LHCN-M2 (cell line): ENCODE data around the gene RPL13A. TPM values are rescaled to one million over a fixed set of nuclear protein-coding genes. Genes with fewer than 3 reads are reported as not detected.

Experiments
- DNase-seq: peaks from one replicate; pipeline ENCODE4 v3.0.0-alpha.2; 2012; ENCODE audit warnings: low read depth
- total RNA-seq: library from RNA; depleted of rRNA; stranded (reverse); fragments of >200 nt; gene quantifications from 2 replicates; pipeline ENCODE4 v1.2.3, GENCODE V29; 2014

Gene RPL13A
- total RNA-seq, 1 experiment from 2014 or later: 2,027 TPM

DNA sequence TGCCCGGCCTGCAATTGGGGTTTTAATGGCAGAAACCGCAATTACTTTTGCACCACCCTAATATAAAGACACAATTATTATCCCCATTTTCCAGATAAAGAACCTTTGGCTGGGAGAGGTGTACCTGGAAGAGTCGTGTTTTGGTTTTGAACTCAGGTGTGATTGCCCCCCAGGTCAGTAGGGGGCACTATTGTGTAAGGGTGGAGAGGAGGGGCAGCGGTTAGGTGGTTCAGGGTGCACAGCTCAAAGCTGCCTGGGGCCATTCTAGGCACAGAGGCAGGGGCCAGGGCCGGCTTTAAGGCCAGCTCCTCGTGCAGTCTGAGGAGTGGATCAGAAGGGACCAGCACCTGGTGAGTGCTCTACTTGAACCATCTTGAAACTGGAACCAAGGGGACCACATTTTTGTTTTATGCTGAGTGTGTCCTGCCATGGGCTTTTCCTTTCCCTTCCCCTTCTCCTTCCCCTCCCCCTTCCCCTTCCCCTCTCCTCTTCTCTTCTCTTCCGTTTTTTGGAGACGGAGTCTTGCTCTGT is 19.2 kb downstream of the RPL13A start:
- DNase-seq: peak; percentile 52

DNA sequence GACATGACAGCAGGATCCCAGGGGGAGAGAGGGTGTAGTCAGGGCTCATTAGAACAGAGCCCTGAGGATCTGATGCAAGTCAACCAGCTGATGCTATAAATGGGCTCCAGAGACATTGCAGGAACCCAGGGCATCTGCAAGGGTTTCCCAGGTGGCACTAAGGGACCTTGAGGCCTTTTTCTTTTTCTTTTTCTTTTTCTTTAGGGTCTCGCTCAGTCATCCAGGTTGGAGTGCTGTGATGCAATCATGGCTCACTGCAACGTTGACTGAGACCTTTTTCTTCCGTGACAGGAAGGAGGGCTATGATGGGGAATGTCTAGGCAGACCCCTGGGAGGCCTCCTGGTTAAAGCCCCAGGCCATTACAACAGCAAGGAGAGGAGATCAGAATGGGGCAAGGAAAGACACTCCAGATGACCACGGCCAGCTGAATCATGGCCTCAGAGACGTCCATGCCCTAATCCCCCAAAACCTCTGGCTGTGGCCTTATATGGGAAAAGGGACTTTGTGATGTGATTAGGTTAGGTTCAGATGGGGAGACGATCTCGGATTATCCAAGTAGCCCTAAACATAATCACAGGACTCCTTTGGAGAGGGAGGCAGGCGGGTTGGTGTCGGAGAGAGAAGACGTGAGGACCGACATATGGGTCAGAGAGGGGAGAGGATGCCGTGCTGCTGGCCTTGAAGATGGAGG is 20.5 kb downstream of the RPL13A start:
- no peak for DNase-seq

DNA sequence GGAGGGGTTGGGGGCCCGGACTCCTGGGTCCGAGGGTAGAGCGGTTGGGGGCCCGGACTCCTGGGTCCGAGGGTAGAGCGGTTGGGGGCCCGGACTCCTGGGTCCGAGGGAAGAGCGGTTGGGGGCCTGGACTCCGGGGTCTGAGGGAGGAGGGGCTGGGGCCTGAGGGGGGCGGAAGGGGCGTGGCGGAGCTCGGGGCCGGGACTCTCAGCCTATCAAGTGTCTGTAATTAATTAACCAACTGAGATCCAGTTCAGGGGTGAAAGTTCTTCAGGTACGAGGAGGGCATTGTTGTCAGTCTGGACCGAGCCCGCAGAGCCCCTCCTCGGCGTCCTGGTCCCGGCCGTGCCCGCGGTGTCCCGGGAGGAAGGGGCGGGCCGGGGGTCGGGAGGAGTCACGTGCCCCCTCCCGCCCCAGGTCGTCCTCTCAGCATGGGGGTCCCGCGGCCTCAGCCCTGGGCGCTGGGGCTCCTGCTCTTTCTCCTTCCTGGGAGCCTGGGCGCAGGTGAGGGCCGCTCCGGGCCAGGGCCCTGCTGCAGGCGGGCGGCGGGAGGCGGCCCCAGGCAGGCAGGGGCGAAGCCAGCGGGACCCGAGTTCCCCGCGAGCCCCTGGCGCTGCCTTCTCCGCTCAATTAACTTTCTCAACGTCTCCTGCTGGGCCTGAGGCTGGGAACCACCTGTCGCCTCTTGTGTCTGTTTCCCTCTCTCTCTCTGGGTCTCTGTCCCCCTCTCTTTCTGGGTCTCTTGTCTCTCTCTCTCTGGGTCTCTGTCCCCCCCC is 25.8 kb downstream of the RPL13A start:
- DNase-seq: no peak

GRCh38 chr19:49513746-49514118 is 26.3 kb downstream of the RPL13A start:
- no peak for DNase-seq

DNA sequence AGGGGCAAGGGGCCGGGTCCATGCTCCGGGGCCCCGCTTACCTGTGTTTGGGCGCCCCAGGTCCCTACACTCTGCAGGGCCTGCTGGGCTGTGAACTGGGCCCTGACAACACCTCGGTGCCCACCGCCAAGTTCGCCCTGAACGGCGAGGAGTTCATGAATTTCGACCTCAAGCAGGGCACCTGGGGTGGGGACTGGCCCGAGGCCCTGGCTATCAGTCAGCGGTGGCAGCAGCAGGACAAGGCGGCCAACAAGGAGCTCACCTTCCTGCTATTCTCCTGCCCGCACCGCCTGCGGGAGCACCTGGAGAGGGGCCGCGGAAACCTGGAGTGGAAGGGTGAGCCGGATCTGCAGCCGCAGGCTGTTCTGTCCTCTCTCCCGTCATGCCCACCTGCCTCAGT is 26.7 kb downstream of the RPL13A start:
- no peak for DNase-seq

DNA sequence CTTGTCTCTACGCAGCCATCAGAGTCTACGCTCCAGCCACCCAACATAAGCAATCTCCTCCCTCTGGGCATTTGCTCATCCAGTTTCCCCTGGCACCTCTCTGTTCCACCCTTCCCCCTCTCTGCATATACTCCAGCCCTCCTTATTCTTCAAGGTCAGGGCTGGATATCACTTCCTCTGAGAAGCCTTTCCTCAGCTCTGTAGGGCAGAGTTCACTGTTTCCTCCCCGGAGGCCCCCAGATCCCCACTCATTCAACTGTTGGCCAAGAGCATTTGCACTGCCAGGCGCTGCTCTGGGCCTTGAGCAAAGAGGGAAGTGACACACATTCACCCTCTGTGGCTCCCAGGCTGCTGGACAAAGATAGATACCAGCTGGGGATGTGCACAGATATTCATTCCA is 28.4 kb downstream of the RPL13A start:
- DNase-seq: no peak

DNA sequence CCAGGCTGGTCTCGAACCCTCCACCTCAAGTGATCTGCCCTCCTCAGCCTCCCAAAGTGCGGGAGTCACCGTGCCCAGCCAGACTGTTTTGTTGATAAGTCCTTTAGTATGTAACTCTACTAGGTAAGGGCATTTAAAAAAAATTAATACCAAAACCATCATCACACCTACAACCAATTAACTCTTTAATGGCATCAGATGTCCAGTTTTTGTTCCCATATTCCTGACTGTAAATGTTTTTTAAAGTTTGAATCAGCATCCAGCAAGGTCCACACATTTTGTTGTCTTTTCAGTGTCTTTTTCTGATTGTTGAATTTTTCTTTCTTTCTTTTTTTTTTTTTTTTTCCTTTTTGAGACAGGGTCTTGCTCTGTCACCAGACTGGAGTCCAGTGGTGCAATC is 30.6 kb downstream of the RPL13A start:
- no peak for DNase-seq

DNA sequence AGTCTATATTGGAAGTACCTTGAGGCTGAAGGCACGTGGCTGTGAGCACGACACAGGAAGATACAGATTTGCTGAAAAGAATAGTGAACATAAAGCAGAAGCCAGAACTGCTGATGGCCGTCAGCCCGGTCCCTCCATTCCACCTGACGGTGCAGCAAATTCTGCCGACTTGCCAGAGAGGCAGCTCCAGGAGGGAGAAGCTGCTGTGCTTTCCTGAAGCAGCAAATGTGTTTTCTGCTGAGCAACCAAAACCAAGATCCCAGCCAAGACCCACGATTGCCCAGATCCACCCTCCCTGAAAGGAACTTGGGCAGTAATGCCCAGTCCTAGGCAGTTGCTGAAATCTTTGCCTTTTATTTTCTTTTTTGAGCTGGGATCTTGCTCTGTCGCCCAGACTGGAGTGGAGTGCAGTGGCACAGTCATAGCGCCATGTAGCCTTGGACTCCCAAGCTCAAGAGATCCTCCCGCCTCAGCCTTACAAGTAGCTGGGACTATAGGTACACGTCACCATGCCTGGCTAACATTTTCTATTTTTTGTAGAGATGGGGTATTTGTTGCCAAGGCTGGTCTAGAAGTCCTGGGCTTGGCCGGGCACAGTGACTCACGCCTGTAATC is 33.4 kb downstream of the RPL13A start:
- DNase-seq: no peak

DNA sequence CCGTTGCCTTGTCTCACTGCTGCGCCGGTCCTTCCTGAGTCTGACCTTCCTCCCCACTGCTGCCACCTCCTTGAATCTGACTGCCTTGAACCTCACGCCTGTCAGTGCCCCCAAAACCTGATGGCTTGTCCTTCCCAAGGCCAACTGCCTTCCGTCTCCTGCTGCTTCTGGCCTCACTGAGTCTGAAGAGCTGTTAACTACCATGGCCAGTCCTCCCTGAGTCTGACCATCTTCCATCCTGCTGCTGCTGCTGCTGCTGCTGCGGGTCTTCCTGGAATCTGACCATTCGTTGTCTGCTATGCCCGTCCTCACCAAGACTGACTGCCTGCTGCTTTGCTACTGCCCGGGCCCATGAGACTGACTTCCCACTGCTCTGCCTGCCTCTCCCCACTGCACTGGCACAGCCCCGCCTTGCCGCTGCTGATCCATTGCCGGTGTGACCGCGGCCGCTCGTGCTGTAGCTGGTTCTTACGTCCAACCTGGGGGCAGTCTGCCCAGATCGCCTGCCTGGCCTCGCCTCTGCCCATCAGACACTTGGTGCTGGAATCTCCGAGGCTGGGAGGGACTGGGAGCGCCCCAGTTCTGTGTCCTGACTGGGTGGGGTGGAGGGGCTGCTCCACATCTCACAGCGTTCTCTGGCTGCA is 37.5 kb downstream of the RPL13A start:
- no peak for DNase-seq

- peak; percentile 67 for DNase-seq
Observed at GRCh38 chr19:49528211-49528771, 40.9 kb downstream of the RPL13A start.

GRCh38 chr19:49530708-49531107 is 43.3 kb downstream of the RPL13A start:
- DNase-seq: no peak

DNA sequence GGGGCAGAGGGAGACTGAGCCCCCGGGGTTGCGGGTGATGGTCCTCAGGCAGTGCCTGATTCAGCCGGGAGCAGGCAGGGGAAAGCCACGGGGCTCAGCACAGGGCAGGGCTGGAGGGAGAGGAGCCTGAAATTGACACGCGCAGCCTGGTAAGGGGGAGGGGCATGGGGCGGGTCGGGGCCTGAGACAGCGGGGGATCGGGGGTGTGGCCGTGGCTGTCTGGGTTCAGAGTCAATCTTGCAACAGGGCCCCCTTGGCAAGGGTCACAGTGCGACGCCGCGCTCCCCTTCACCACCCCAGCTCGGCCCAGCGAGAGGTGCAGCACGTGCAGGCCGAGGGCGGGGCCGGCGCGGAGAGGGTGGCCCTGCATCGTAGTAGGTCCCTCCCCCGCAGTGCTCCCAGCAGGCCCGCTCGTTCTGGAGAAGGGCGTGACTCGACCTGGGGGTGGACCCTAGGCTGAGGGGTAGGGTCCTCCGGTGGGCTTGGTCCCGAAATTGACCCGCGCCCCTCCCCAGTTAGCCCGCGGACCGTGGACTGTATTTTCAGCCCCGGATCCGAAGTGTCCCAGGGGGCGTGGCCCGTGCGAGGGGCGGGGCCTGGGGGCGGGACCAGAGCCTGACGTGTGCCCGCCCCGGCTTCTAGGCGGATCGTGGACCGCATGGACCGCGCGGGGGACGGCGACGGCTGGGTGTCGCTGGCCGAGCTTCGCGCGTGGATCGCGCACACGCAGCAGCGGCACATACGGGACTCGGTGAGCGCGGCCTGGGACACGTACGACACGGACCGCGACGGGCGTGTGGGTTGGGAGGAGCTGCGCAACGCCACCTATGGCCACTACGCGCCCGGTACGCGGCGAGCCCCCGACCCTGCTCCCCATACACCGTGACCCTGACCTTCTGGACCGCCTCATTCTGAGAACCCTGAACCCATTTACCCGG is 46.4 kb downstream of the RPL13A start:
- no peak for DNase-seq

DNA sequence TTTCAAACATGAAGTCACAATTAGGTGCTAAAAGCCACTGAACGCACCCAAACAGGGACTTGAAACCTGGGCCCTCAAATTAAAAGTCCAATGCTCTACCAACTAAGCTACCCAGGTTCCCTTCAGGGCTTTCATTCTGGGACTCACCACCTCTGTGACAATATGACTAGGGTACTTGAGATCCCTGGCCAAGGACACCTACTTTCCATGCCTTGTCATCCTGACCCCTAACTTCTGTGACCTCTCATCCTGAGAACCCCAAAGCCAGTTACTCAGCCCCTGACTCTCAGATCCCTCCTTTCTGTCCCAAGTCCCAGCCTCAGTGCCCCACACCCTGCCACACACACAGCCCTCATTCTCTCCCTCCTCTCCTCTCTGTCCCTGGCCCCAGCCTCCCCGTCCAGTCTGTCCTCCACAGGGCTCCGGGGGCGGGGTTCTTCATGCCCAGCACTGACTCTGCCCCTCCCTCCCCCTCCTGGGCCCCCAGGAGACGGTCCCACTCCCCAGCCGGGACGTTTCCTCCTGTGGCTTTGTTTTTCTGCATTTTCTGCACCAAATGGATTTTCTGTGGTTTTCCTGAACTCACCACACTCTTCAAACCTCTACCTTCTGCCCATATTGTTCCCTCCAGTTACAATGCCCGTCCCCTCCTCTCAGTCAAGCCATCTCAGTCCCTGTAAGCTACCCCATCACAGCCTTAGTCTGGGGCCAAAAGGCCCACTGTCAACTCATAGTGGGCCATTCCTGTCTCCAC is 47.4 kb downstream of the RPL13A start:
- DNase-seq: no peak

- DNase-seq: no peak
Observed at GRCh38 chr19:49536921-49537462, 49.6 kb downstream of the RPL13A start.

GRCh38 chr19:49538643-49539042 is 51.2 kb downstream of the RPL13A start:
- no peak for DNase-seq

DNA sequence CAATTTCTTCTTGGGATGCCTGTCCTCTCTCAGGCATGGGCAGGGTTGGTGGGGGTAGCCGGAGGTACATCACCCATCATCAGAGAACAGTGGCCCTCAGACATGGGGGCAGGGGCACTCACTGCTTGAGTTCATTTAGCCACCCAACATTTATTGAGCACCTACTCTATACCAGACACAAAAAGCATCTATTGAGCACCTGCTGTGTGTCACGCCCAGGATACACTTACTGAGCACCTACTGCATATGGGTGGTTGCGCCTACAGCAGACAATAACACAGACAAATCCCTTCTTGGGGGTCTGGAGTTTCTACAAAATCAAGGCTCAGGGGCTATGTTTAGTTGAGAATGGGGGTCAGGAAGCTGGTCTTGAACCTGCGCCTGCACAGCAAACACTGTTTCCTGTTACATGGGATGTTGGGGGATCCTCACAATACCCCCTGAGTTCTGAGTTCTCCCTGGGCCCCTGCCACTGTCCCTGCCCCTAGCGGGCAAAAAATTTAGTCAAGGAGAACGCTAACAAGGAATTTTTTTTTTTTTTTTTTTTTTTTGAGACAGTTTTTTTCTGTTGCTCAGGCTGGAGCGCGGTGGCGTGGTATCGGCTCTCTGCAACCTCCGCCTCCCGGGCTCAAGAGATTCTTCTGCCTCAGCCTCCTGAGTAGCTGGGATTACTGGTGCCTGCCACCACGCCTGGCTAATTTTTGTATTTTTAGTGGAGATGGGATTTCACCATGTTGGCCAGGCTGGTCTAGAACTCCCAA is 52.0 kb downstream of the RPL13A start:
- no peak for DNase-seq
